ENCODE data around the gene TENM3.

GRCh38 chr4:182842759-182843390 lies 599.7 kb downstream of the TENM3 start:
- no peak for TF ChIP-seq CTCF (IDR thresholded peaks at IDR 0.05; ENCODE audit: low read depth, low read length)
- no peak for TF ChIP-seq EZH2phosphoT487 (IDR thresholded peaks at IDR 0.05; ENCODE audit: low read depth)
